Measurements from ENCODE around the gene GUK1.

Gene GUK1

GRCh38 chr1:228156515-228156881 is 16.4 kb downstream of the GUK1 start:
- TF ChIP-seq EZH2phosphoT487 (IDR thresholded peaks at IDR 0.05; ENCODE audit: low read length): no peak
- TF ChIP-seq CTCF (IDR thresholded peaks at IDR 0.05; ENCODE audit: low read length): no peak
- no peak for TF ChIP-seq EZH2 (optimal IDR thresholded peaks at IDR 0.05; ENCODE audit: low read depth, low read length)
- Histone ChIP-seq H3K4me1 (ENCODE audit: low read length) (no peaks in the 10 kb centered on the region), H3K9me3 (replicated peaks; ENCODE audit: insufficient read depth, low read length) (no peaks in the 10 kb centered on the region), H3K4me3 (ENCODE audit: low read length) (no peak overlapping the region), H3K4me2 (ENCODE audit: low read depth, low read length) (no peak overlapping the region), H3K9ac (ENCODE audit: low read length) (no peak overlapping the region), H4K20me1 (ENCODE audit: insufficient read depth, low read length) (no peaks in the 10 kb centered on the region), H3K79me2 (ENCODE audit: low read length) (no peaks in the 10 kb centered on the region), H3K9me2 (replicated peaks; ENCODE audit: insufficient read depth, low read length) (no peaks in the 10 kb centered on the region), H2AFZ (ENCODE audit: low read length) (no peak overlapping the region), H3K27me3 (replicated peaks; ENCODE audit: insufficient read depth, low read length) (no peaks in the 10 kb centered on the region; the same call in 1 of the 2 replicates), H3K36me3 (replicated peaks; ENCODE audit: insufficient read depth, low read length) (no peaks in the 10 kb centered on the region), H3F3A (ENCODE audit: insufficient read depth, low read length) (no peaks in the 10 kb centered on the region), H3K27ac (ENCODE audit: low read length) (no peak overlapping the region)
- no peak for DNase-seq

GRCh38 chr1:228156941-228157728 is 17.1 kb downstream of the GUK1 start:
- Histone ChIP-seq H3K36me3 (replicated peaks; ENCODE audit: insufficient read depth, low read length) (no peaks in the 10 kb centered on the region), H3K27ac (ENCODE audit: low read length) (no peak overlapping the region), H3K4me2 (ENCODE audit: low read depth, low read length) (no peak overlapping the region), H3K9ac (ENCODE audit: low read length) (no peak overlapping the region), H3F3A (ENCODE audit: insufficient read depth, low read length) (no peaks in the 10 kb centered on the region), H3K4me1 (ENCODE audit: low read length) (no peaks in the 10 kb centered on the region), H3K9me3 (replicated peaks; ENCODE audit: insufficient read depth, low read length) (no peaks in the 10 kb centered on the region), H3K27me3 (replicated peaks; ENCODE audit: insufficient read depth, low read length) (no peaks in the 10 kb centered on the region; the same call in 1 of the 2 replicates), H4K20me1 (ENCODE audit: insufficient read depth, low read length) (no peaks in the 10 kb centered on the region), H3K79me2 (ENCODE audit: low read length) (no peaks in the 10 kb centered on the region), H2AFZ (ENCODE audit: low read length) (no peak overlapping the region), H3K9me2 (replicated peaks; ENCODE audit: insufficient read depth, low read length) (no peaks in the 10 kb centered on the region), H3K4me3 (ENCODE audit: low read length) (no peak overlapping the region)
- no peak for DNase-seq
- TF ChIP-seq CTCF (IDR thresholded peaks at IDR 0.05; ENCODE audit: low read length) (no peak), EZH2 (optimal IDR thresholded peaks at IDR 0.05; ENCODE audit: low read depth, low read length) (no peak), EZH2phosphoT487 (IDR thresholded peaks at IDR 0.05; ENCODE audit: low read length) (no peak)

GRCh38 chr1:228157729-228158126 is 17.6 kb downstream of the GUK1 start:
- Histone ChIP-seq H3F3A (ENCODE audit: insufficient read depth, low read length) (no peaks in the 10 kb centered on the region), H3K27me3 (replicated peaks; ENCODE audit: insufficient read depth, low read length) (no peaks in the 10 kb centered on the region; the same call in 1 of the 2 replicates), H3K9me3 (replicated peaks; ENCODE audit: insufficient read depth, low read length) (no peaks in the 10 kb centered on the region), H3K4me2 (ENCODE audit: low read depth, low read length) (no peak overlapping the region), H3K9me2 (replicated peaks; ENCODE audit: insufficient read depth, low read length) (no peaks in the 10 kb centered on the region), H4K20me1 (ENCODE audit: insufficient read depth, low read length) (no peaks in the 10 kb centered on the region), H3K79me2 (ENCODE audit: low read length) (no peaks in the 10 kb centered on the region), H3K4me1 (ENCODE audit: low read length) (no peaks in the 10 kb centered on the region), H3K27ac (ENCODE audit: low read length) (no peak overlapping the region), H3K36me3 (replicated peaks; ENCODE audit: insufficient read depth, low read length) (no peaks in the 10 kb centered on the region), H3K9ac (ENCODE audit: low read length) (no peak overlapping the region), H2AFZ (ENCODE audit: low read length) (no peak overlapping the region), H3K4me3 (ENCODE audit: low read length) (no peak overlapping the region)
- TF ChIP-seq EZH2 (optimal IDR thresholded peaks at IDR 0.05; ENCODE audit: low read depth, low read length) (no peak), EZH2phosphoT487 (IDR thresholded peaks at IDR 0.05; ENCODE audit: low read length) (no peak), CTCF (IDR thresholded peaks at IDR 0.05; ENCODE audit: low read length) (no peak)
- DNase-seq: no peak
